Endothelial cell of umbilical vein (primary cell): Measurements from ENCODE around the gene SIVA1.

ENCODE experiments used
- EZH2 ChIP-seq: IDR thresholded peaks from 2 replicates; pipeline ENCODE4 v1.6.1; 2012; ENCODE audit warnings: borderline replicate concordance, low read depth, mild to moderate bottlenecking, moderate library complexity, low read length, inconsistent platforms; ENCODE audit not compliant: severe bottlenecking
- GATA2 ChIP-seq: IDR thresholded peaks from 2 replicates; pipeline ENCODE4 v1.7.0; 2011; ENCODE audit warnings: low read depth, mild to moderate bottlenecking, moderate library complexity, mixed read lengths, low read length; ENCODE audit not compliant: insufficient read length, insufficient read depth
- MYC ChIP-seq: IDR thresholded peaks from one replicate; pipeline ENCODE4 v1.6.1; 2011; ENCODE audit warnings: mild to moderate bottlenecking, low read depth, low read length
- POLR2A ChIP-seq: IDR thresholded peaks from 2 replicates; pipeline ENCODE4 v1.6.1; 2012; ENCODE audit warnings: low read depth, mild to moderate bottlenecking, control low read depth, low read length
- TF ChIP-seq, protein P1 (sequence below): IDR thresholded peaks from 2 replicates; pipeline ENCODE4 v1.6.1; 2011; ENCODE audit not compliant: insufficient read depth, insufficient read length
- TF ChIP-seq, protein P2 (sequence below), 2 donors: IDR thresholded peaks; 1 replicate in 1 of 2; 2 replicates in 1 of 2; pipeline ENCODE4 v1.5.1; 2011; ENCODE audit warnings: low read length in 2 of 2, mild to moderate bottlenecking in 2 of 2, moderate library complexity in 2 of 2, control low read depth in 1 of 2, inconsistent platforms in 1 of 2, low read depth in 1 of 2; ENCODE audit not compliant: insufficient read depth in 1 of 2; ENCODE audit errors: extremely low read depth in 1 of 2

DNA sequence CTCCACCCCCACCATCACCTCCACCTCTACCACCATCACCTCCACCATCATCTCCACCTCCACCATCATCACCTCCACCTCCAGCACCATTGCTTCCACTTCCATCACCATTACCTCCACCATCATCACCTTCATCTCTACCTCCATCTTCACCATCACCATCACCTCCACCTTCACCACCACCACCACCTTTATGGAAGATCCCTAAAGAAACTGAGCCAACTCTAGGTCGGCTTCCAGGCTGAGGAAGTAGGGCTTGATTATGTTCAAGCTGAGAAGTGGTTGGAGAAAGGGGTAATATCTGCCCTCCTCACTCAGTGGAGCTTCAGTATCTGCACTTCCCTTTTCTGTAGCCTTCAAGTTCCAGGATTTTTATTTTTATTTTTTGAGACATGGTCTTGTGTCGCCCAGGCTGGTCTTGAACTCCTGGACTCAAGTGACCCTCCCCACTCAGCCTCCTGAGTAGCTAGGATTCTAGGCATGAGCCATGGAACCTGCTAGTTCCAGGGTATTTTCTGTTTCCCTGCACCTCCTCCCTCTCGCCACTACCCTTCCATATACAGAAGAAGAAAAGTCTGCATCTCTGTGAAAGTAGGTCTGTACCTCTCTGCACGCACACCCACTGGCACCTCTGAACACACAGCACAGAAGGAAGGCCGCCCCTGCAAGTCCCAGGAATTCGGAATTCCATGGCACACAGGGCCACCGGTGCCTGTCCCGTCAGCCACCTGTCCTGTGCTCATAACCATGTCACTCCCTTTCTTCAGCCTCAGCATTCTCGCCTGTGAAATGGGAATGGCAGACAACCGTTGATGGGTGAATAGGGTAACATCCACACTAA is 53.9 kb downstream of the SIVA1 start:
- TF ChIP-seq MYC (no peak), EZH2 (no peak), POLR2A (no peak), GATA2 (no peak)
- TF ChIP-seq, protein P1, sequence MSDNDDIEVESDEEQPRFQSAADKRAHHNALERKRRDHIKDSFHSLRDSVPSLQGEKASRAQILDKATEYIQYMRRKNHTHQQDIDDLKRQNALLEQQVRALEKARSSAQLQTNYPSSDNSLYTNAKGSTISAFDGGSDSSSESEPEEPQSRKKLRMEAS: no peak
- TF ChIP-seq, protein P2, sequence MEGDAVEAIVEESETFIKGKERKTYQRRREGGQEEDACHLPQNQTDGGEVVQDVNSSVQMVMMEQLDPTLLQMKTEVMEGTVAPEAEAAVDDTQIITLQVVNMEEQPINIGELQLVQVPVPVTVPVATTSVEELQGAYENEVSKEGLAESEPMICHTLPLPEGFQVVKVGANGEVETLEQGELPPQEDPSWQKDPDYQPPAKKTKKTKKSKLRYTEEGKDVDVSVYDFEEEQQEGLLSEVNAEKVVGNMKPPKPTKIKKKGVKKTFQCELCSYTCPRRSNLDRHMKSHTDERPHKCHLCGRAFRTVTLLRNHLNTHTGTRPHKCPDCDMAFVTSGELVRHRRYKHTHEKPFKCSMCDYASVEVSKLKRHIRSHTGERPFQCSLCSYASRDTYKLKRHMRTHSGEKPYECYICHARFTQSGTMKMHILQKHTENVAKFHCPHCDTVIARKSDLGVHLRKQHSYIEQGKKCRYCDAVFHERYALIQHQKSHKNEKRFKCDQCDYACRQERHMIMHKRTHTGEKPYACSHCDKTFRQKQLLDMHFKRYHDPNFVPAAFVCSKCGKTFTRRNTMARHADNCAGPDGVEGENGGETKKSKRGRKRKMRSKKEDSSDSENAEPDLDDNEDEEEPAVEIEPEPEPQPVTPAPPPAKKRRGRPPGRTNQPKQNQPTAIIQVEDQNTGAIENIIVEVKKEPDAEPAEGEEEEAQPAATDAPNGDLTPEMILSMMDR (IDR thresholded peaks at IDR 0.05; ENCODE audit: extremely low read depth in 1 of 2, insufficient read depth in 1 of 2, low read depth in 1 of 2, low read length in 2 of 2): no peak
